H1 (cell line): ENCODE measurements around the gene CNPY3. TPM values are rescaled to one million over a fixed set of nuclear protein-coding genes. Genes with fewer than 3 reads are reported as not detected.
"Not testable (repeated sequence)": the region's sequence is repeated elsewhere in the genome, so short reads cannot be mapped to it uniquely, and the experiment has no call there.

Source experiments
- CTCF ChIA-PET: fragments of 300-600 bp; sonication (Branson Sonifier 250); formaldehyde crosslinking; loops from one replicate; lab custom pipeline; 2021; ENCODE audit not compliant: partially characterized antibody; lab: Charles Lee
- POLR2A ChIA-PET: fragments of 300-600 bp; sonication (Branson Sonifier 250); formaldehyde crosslinking; loops from one replicate; lab custom pipeline; 2021; ENCODE audit warnings: inconsistent platforms; ENCODE audit not compliant: partially characterized antibody; lab: Charles Lee
- DNase-seq, 2 experiments: peaks; one replicate each; pipeline versions ENCODE4 v3.0.0 to v3.0.0-alpha.2; 2010 to 2022; ENCODE audit warnings: low spot score in 2 of 2, low read depth in 1 of 2, mixed read lengths in 1 of 2
- FAIRE-seq: peaks from 2 replicates; lab custom pipeline; 2011; peaks lifted over from hg19 to GRCh38; lab: Jason Lieb, UNC
- H2AFZ ChIP-seq: 2 replicates; pipeline ENCODE4 v1.8.1; 2012; ENCODE audit warnings: low read length, inconsistent platforms
- H2AK5ac ChIP-seq: 2 replicates; pipeline ENCODE4 v1.6.1; 2013; ENCODE audit warnings: low read depth, low read length
- H2BK120ac ChIP-seq: replicated peaks from 2 replicates; pipeline ENCODE3; 2013; ENCODE audit warnings: low read depth, low read length, inconsistent platforms
- H2BK12ac ChIP-seq: 2 replicates; pipeline ENCODE4 v1.6.1; 2013; ENCODE audit warnings: low read depth, low read length
- H2BK15ac ChIP-seq: 2 replicates; pipeline ENCODE4 v1.6.1; 2013; ENCODE audit warnings: low read length
- H2BK20ac ChIP-seq: 2 replicates; pipeline ENCODE4 v1.6.1; 2013; ENCODE audit warnings: low read length
- H2BK5ac ChIP-seq: 2 replicates; pipeline ENCODE4 v1.6.1; 2013; ENCODE audit warnings: low read depth, low read length
- H3K14ac ChIP-seq: 2 replicates; pipeline ENCODE4 v1.6.1; 2013; ENCODE audit warnings: inconsistent platforms; ENCODE audit not compliant: insufficient read length
- H3K18ac ChIP-seq: 2 replicates; pipeline ENCODE4 v1.6.1; 2013; ENCODE audit warnings: low read length; ENCODE audit errors: extremely low read depth
- H3K23ac ChIP-seq: 2 replicates; pipeline ENCODE4 v1.6.1; 2013; ENCODE audit warnings: inconsistent platforms; ENCODE audit not compliant: insufficient read length
- H3K23me2 ChIP-seq: 2 replicates; pipeline ENCODE4 v1.6.1; 2013; ENCODE audit warnings: low read depth, low read length
- H3K27ac ChIP-seq: 2 replicates; pipeline ENCODE4 v1.6.1; 2011; ENCODE audit warnings: low read depth, low read length, inconsistent platforms
- H3K27me3 ChIP-seq, 4 experiments: replicated peaks in 1 of 4; 1 replicate in 1 of 4; 2 replicates in 3 of 4; pipeline versions ENCODE4 v1.6.1 to v1.8.1; 2011 to 2013; ENCODE audit warnings: low read length in 3 of 4, mild to moderate bottlenecking in 3 of 4, inconsistent platforms in 2 of 4, mixed read lengths in 2 of 4, moderate library complexity in 1 of 4; ENCODE audit not compliant: control insufficient read depth in 3 of 4, insufficient read depth in 3 of 4; ENCODE audit errors: extremely low read depth in 1 of 4
- H3K36me3 ChIP-seq, 4 experiments: 2 replicates each; pipeline versions ENCODE4 v1.6.1 to v1.8.1; 2011 to 2013; ENCODE audit warnings: mild to moderate bottlenecking in 4 of 4, low read length in 3 of 4, moderate library complexity in 2 of 4, control low read depth in 1 of 4, inconsistent platforms in 1 of 4; ENCODE audit not compliant: insufficient read depth in 4 of 4, control insufficient read depth in 2 of 4
- H3K4ac ChIP-seq: replicated peaks from 2 replicates; pipeline ENCODE3; 2013; ENCODE audit warnings: low read length, low read depth, mixed read lengths, inconsistent platforms; ENCODE audit not compliant: insufficient read length
- H3K4me1 ChIP-seq, 4 experiments: replicated peaks in 1 of 4; 1 replicate in 1 of 4; 2 replicates in 3 of 4; pipeline versions ENCODE4 v1.6.1 to v1.8.1; 2011 to 2013; ENCODE audit warnings: low read length in 3 of 4, inconsistent platforms in 2 of 4, mixed read lengths in 1 of 4; ENCODE audit not compliant: insufficient read depth in 4 of 4, control insufficient read depth in 3 of 4
- H3K4me2 ChIP-seq, 2 experiments: 2 replicates each; pipeline versions ENCODE4 v1.6.1 to v1.8.1; 2011 to 2013; ENCODE audit warnings: low read depth in 2 of 2, low read length in 2 of 2, control low read depth in 1 of 2, inconsistent platforms in 1 of 2, mild to moderate bottlenecking in 1 of 2; ENCODE audit not compliant: insufficient read depth in 1 of 2
- H3K4me3 ChIP-seq, 4 experiments: fragments of 200-600, 300-600 bp in 1 of 4; sonication (generic), shearing (Covaris generic), sonication (Bioruptor Twin) in 1 of 4; 2 replicates each; pipeline versions ENCODE4 v1.5.1 to v1.8.1; 2011 to 2016; ENCODE audit warnings: low read length in 4 of 4, low read depth in 3 of 4, control low read depth in 2 of 4, inconsistent platforms in 2 of 4, mild to moderate bottlenecking in 2 of 4, mixed read lengths in 1 of 4, moderate library complexity in 1 of 4; ENCODE audit not compliant: insufficient read depth in 2 of 4; ENCODE audit errors: extremely low read depth in 1 of 4
- H3K56ac ChIP-seq: replicated peaks from 2 replicates; pipeline ENCODE3; 2013; ENCODE audit warnings: low read depth, mild to moderate bottlenecking, mixed read lengths, low read length, inconsistent platforms; ENCODE audit not compliant: insufficient read length
- H3K79me1 ChIP-seq: 2 replicates; pipeline ENCODE4 v1.6.1; 2013; ENCODE audit warnings: low read depth, low read length, control low read depth
- H3K79me2 ChIP-seq, 2 experiments: 2 replicates each; pipeline versions ENCODE4 v1.6.1 to v1.8.1; 2012 to 2013; ENCODE audit warnings: low read length in 2 of 2, mild to moderate bottlenecking in 2 of 2, inconsistent platforms in 1 of 2; ENCODE audit not compliant: insufficient read depth in 2 of 2, control insufficient read depth in 1 of 2
- H3K9ac ChIP-seq, 4 experiments: replicated peaks in 1 of 4; 1 replicate in 1 of 4; 2 replicates in 3 of 4; pipeline versions ENCODE4 v1.6.1 to v1.8.1; 2011 to 2013; ENCODE audit warnings: low read depth in 3 of 4, low read length in 3 of 4, control low read depth in 2 of 4, mild to moderate bottlenecking in 2 of 4, moderate library complexity in 2 of 4, inconsistent platforms in 1 of 4; ENCODE audit errors: extremely low read depth in 1 of 4
- H3K9me3 ChIP-seq, 2 experiments: 2 replicates each; pipeline versions ENCODE4 v1.6.1 to v1.8.1; 2012 to 2013; ENCODE audit warnings: mild to moderate bottlenecking in 2 of 2, moderate library complexity in 2 of 2, control low read depth in 1 of 2, inconsistent platforms in 1 of 2, low read depth in 1 of 2, low read length in 1 of 2, mixed read lengths in 1 of 2; ENCODE audit not compliant: insufficient read depth in 2 of 2
- H4K20me1 ChIP-seq, 2 experiments: replicated peaks in 1 of 2; 2 replicates each; pipeline versions ENCODE3 to v1.8.1; 2011 to 2013; ENCODE audit warnings: inconsistent platforms in 2 of 2, low read length in 2 of 2, mild to moderate bottlenecking in 1 of 2; ENCODE audit not compliant: insufficient read depth in 2 of 2, control insufficient read depth in 1 of 2
- H4K5ac ChIP-seq: 2 replicates; pipeline ENCODE4 v1.6.1; 2013; ENCODE audit warnings: low read length, low read depth, mixed read lengths, inconsistent platforms; ENCODE audit not compliant: insufficient read length
- H4K8ac ChIP-seq: 2 replicates; pipeline ENCODE4 v1.8.0; 2013; ENCODE audit warnings: mild to moderate bottlenecking, moderate library complexity, low read length, inconsistent platforms; ENCODE audit not compliant: insufficient read depth; ENCODE audit errors: extremely low read depth
- H4K91ac ChIP-seq: replicated peaks from 2 replicates; pipeline ENCODE3; 2013; ENCODE audit warnings: low read length, mixed read lengths, inconsistent platforms; ENCODE audit not compliant: insufficient read length
- WGBS, 2 experiments: shearing (Covaris generic) in 1 of 2; methylation state at CpG; one replicate each; pipeline versions ENCODE4 v1.1.6 to v1.1.7; 2013 to 2015; ENCODE audit warnings: low lambda C conversion rate in 2 of 2, mixed read lengths in 2 of 2, inconsistent platforms in 1 of 2, low coverage in 1 of 2, missing lambda C conversion rate in 1 of 2; ENCODE audit not compliant: insufficient replicate concordance in 2 of 2, insufficient coverage in 1 of 2, insufficient read length in 1 of 2; ENCODE audit errors: extremely low coverage in 1 of 2, missing lambda C conversion rate in 1 of 2; 5-methylcytosine and 5-hydroxymethylcytosine counted together
- polyA plus RNA-seq, 7 experiments: library from polyadenylated mRNA; depleted of rRNA in 3 of 7; stranded (reverse) in 5 of 7; unstranded in 2 of 7; fragments of >200 nt in 5 of 7; fragments of 200-250 nt in 2 of 7; gene quantifications; 1 replicate in 5 of 7; 2 replicates in 1 of 7; 4 replicates in 1 of 7; pipeline versions ENCODE4 v1.2.1 to v1.2.3, GENCODE V29; 2011 to 2013; ENCODE audit warnings: missing spikeins in 2 of 7, mixed read lengths in 2 of 7
- total RNA-seq: library from RNA; stranded (reverse); fragmentation: NEBNext Ultra II Directional; extraction: Animal tissue kit (Norgen Biotek cat#: 25700); gene quantifications from 2 replicates; pipeline ENCODE4 v1.2.1, GENCODE V29; 2021

Gene CNPY3
- total and polyA plus RNA-seq, 2 of the 8 experiments (the other 6 are each of a cell fraction or from before 2014, with no cell fraction given), result 49.6 to 64.5 TPM

- not testable (repeated sequence) for H2AFZ ChIP-seq, H3K79me1 ChIP-seq, H3K23ac ChIP-seq, H3K9me3 ChIP-seq, FAIRE-seq, H3K4me1 ChIP-seq, H3K14ac ChIP-seq, H3K9ac ChIP-seq, H3K18ac ChIP-seq, DNase-seq, H4K20me1 ChIP-seq, H3K36me3 ChIP-seq, H4K8ac ChIP-seq, H3K27ac ChIP-seq, H3K79me2 ChIP-seq, H2BK15ac ChIP-seq, H2BK12ac ChIP-seq, H2AK5ac ChIP-seq, H3K23me2 ChIP-seq, H3K27me3 ChIP-seq, H3K4ac ChIP-seq, H3K56ac ChIP-seq, H4K5ac ChIP-seq, H3K4me2 ChIP-seq, H2BK120ac ChIP-seq, H2BK5ac ChIP-seq, H4K91ac ChIP-seq, H2BK20ac ChIP-seq, H3K4me3 ChIP-seq
- POLR2A ChIA-PET, result interaction anchor here (1.4 kb wide), 1 partner anchor 123 kb away, joined by 3 read pairs; no protein-coding TSS in a partner anchor
- CTCF ChIA-PET, result interaction anchor here (0.6 to 0.8 kb wide), 3 partner anchors 108 to 173 kb away, joined by 3 read pairs; no protein-coding TSS in a partner anchor
- 80% methylated on average over 19 of the region's 19 CpGs; no CpG with 5 or more reads in 1 of the 2 experiments for WGBS, 2 experiments
Observed at GRCh38 chr6:42894041-42894828, 35.0 kb upstream of the CNPY3 start.
